Stimulated activated CD8-positive, alpha-beta memory T cell treated with anti-CD3 and anti-CD28 coated beads, Interleukin-12 subunit alpha, Interleukin-12 subunit beta, amount 100 ng/mL, for 4 hours (primary cell): ENCODE measurements around the gene PDXP.

ENCODE experiments used
- DNase-seq: peaks from one replicate; pipeline ENCODE4 v3.0.0-alpha.2; 2020; ENCODE audit warnings: low read depth

Gene PDXP

DNA sequence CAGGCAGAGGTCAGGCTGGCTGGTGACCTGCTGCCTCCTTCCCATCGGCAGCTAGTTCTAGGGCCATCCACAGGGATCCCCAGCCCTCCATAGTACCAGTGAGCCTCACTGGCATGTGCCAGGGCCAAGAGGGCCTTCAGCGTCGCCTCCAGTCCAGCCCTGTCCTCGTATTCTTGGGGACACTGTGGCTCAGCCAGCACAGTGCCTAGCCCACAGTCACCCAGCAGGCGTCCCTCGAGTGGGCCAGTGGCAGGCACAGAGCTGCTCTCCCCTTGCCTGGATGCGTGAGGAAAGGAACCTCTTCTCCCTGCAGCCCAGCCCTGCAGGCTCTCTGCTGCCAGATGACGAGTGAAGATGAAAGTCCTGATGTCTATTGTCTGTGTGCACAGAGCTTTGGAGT, 29.7 kb upstream of the PDXP start:
- no peak for DNase-seq

DNA sequence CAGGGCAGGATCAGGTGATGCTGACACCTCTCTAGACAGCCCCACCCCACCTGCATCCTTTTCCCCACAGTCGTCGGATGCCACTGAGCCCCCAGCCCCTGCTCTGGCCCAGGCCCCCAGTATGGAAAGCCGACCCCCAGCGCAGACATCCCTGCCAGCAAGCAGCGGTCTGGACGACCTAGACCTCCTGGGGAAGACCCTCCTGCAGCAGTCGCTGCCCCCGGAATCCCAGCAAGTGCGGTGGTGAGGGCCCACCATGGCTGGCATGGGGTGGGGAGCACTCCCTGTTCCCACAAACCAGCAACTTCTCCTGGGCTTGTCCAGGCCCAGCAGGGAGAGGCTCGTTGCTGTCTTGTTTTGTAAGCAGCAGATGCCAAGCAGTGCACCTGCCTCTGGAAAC, 28.6 kb upstream of the PDXP start:
- DNase-seq: no peak

DNA sequence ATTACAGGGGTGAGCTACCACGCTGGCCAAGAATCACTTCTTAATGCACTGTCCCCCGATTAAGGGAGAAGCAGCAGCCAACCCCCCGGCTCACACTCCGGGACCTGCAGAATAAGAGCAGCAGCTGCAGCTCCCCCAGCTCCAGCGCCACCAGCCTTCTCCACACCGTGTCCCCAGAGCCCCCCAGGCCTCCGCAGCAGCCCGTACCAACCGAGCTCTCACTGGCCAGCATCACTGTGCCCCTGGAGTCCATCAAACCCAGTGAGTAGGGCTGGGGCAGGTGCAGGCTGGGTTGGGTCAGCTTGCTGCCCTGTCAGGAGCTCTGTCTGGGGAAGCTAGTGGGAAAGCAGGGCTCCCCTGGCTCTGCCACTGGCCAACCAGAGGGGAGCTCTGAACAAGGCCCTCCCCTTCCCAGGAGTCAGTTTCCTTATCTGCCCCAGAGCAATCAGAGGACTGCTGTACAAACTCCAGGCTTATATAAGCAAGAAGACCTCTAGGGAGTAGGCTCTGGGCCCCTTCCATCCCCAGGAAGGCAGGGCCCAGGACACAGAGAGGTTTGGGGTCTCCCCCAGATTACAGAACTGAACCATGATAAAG, 27.6 kb upstream of the PDXP start:
- no peak for DNase-seq

DNA sequence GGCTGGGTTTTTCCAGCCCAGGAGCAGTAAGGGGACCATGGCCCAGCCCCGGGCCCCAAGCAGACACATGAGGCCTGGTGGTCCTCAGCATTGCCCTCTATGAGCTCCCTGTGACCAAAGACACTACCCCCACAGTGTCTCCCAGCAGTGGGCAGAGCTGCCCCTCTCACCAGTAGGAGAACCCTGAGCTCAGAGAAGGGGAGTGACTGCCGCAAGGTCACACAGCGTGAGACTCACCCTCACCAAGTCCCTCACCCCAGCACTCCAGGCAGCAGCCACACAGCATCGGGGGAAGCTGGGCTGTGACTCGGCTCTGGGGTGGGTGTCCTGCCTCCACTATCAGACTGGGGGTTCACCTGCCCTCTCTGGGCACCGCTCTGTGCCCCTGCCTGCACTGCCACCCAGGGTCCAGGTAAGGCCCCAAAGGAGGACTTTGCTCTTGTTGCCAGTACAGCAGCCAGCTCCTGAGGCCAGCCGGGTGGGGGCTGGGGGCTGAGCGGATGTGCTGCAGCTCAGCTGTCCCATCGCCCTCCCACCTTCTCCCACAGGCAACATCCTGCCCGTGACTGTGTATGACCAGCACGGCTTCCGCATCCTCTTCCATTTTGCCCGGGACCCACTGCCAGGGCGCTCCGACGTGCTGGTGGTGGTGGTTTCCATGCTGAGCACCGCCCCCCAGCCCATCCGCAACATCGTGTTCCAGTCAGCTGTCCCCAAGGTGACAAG, 26.9 kb upstream of the PDXP start:
- no peak for DNase-seq

DNA sequence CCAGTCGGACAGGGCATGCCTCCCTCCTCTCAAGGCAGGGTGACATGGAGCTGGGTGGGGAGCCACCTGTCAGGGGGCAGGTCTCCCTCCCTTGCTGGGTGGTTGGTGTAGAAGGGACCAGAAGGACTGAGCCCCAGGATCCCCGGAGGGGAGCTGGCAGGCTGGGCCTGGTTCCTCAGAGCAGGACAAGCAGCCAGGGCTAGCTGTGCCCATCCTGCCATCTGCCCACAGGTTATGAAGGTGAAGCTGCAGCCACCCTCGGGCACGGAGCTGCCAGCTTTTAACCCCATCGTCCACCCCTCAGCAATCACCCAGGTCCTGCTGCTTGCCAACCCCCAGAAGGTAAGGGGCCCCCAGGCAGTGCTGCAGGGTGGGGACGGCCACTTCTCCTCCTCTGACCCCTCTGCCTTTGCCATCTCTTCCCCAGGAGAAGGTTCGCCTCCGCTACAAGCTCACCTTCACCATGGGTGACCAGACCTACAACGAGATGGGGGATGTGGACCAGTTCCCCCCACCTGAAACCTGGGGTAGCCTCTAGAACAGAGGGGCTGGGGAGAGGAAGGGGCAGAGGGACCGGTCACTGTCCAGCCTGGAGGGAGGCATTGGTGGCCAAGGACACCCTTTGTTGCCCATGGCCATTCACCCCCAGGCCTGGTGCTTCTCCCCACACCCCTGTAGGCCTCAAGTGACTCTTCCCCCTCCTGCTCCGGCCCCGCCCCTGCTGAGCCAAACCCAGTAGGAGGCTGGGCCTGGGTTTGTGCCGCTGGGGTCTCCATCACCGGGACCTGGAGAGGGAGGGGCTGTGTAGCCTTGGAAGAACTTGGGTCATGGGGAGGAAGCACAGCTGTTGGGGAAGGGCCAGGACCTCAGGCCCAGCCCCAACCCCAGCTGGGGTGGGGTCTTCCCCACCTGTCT, 26.1 kb upstream of the PDXP start:
- no peak for DNase-seq

DNA sequence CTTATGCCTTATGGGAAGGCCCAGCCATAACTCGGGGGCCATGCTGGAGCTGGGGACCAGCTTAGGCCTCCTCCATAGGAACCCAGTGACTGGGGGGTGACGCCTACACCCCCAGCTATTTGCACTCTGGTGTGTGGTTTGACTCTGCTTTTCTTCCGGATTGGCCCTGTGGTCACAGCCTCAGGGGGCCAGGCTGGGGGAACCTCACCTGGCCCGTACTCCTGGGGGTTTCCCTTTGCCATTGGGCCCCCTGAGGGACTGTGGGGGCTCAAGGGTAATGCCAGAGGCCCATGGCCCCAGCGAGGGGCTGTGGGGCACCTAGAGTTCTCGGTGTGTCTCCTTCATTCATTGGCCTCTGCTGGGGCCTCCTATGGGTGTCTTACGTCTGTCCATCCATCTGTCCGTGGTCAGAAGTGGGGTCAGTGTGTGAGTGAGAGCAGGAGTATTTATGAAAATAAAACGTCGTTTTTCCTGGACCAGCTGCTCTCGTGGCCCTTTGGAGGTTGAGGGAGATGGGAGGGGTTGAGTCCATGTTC, 25.4 kb upstream of the PDXP start:
- no peak for DNase-seq

DNA sequence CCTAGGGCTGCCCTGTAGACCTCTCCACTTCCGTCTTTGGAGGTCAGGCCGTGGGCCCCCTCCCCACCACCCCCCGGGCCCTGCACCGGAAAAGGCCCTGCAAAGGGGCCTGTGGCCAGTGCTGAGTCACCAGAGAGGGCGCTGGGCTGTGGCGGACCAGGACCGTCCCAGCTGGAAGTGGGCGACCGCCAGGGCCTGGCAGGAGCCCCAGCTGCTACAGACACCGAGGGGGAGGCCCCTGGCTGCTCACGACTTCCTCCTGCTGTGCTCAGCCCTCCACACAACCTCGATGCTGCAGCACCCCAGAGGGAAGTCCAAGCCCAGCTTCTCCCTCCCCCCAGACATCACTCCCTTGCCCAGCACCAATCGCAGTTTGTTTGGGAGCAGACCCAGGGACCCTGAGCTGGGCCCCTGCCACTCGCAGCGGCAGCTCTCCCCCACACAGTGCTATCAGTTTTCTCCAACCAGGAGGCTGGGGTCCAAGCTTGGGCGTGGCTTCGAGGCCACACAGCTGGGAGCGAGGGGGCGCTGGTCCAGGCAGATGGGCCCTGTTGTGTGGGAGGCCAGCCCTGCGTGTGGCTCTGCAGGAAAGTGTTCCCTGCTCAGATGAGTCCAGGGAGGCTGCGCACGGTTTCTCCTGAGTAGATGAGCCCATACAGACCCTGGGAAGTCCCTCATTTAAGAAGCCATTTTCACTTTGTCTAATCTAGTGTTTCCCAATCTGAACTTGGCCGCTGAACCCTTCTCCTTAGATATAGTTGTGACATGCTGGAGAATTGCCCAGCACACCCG, 24.7 kb upstream of the PDXP start:
- DNase-seq: no peak

DNA sequence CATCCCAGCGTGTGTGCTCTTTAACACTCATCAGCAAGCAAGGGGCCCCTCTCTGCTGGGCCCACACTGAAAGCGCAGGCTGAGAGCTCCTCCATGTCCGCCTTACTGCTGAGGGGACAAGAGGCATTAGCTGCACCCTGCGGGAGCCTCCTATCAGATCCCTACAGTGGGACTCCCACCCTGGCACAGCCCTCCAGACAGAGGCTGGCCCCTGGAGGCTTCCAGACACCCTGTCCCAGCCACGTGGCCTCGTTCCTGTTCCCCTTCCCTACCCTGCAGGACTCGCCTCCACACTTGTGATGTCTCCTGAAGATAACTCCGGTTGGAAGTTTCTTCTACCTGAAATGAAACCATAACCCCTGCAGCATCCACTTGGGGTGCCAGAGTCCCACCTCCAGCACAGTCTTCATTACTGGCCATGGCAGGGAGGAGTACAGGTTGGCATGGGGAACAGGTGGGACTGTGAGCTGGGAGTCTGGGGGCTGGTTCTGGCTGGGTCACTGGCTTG, 24.1 kb upstream of the PDXP start:
- no peak for DNase-seq

DNA sequence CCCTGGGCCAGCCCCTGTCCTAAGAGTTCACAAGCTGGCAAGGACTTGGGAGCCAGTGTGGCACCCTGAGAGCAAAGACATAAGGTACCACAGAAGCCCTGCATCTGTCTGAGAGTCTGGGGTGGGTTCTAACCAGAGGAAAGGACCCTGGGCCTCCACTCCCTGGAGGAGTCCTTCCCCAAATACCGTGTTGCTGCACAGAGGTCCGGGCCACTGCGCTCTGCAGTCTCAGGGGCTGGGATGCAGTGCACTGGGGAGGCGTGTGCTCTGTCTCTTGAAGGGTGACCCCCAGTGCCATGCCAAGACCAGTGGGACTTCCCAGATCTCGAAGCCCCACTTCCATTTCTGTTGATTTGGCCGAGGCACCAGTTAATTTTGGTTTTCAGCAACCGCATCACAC, 23.4 kb upstream of the PDXP start:
- DNase-seq: no peak

DNA sequence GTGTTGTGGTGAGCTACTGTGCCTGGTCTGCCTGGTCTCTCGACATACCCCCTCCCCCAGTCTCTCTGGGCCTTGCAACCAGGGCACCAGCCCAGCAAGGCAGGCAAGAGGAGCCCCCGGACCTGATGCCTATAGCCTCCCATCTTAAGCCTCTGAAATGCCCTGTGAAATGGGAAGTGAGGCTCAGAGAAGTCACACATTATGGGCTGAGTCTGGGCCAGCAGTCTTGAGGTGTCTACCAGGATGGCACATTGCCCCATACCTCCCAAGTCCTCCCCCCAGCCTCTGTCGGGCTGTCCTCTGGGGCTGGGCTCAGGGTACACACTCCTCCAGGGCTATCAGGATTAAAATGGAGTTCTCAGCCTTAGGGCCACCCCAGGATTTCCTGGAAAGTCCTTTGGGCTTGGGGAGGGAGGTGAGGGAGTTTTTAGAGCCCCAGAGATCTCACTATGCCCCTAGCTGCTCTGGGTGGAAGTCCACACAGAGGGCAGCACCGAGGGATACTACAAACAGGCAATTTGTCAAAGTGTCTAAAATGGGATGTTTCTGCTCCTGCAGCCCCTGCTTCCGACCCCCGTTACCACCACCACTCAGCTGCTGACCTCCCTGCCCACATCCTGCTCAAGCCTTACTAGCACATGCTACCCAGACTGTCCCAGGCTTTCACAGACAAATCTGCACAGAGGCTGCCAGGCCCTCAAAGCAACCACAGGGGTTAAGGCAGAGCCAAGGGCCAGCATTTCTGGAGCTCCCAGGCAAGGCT, 22.2 kb upstream of the PDXP start:
- no peak for DNase-seq

DNA sequence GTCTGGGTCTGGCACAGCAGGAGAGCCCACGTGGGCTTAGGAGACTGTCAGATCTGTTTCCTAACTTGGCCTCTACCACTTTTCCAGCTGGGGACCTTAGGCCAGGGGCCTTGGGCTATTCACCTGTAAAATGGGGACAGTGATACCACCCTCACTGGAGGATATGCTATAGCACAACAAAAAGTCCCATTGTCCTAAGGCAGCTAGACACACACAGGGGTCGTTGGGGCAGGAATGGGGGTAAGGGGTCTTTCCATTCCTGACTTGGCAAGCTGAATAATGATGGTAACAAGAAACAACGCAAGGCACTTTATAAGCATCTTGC, 21.6 kb upstream of the PDXP start:
- no peak for DNase-seq

DNA sequence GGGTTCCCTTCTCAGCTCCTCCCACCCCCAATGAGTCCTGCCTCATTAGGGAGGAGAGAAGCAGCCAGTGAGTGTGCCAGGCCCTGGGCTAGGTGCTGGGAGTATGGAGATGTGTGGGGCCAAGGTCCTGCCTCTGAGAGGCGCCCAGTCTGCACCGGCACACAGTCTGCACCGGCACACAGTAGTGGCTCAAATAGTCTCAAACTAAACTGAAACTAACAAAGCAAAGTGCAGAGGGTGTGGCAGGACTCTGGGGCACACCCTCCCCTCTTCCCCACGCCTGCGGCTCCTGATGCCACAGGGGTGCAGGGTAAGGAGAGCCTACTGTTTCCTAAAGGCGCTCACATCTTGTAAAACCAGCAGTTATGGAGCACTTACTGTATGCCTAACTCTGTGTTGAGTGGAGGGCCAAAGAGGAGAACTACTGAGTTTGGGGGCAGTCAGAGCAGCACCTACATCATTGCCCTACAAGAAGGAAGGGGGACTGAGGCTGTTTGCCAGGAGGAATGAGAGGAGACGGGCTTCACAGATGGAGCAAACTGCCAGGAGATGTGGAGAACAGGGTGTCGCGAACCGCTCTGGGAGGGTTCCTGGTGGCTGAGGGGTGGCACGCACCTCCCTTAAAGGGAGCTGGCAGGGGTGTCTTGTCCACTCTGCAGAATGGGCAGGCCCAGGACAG, 20.0 kb upstream of the PDXP start:
- DNase-seq: no peak

DNA sequence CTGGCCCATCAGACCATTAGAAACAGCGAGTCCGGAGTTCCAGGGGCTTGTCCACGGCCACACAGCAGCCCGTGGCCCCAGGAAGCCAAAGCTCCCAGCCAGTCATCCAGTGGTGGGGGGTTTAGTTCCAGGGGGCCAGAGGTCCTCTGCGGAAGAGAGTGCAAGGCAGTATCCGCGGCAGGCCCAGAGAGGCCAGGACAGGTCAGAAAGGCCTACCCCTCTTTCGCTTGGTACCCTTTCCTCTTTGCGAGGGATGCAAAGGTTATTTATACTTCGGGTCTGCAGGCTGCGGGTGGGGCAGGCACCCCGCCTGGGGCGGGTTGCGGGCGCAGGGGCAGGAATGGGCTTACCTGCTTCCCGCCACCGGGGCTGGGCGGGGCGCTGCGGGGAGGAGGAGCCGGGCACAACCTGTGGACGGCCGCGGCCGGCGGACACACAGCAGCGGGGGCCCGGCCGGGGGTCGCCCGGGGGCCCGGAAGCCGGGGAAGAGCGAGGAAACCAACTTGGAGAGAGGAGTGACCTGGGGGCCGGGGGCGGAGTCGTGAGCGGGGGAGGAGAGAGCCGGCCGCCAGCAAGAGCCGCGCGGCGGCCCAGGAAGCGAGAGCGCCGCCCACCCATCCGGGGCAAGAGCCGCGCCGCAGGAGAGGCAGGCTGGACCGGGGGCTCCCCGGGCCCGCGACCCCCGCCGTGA, 19.3 kb upstream of the PDXP start, which contains the start of gene SH3BP1:
TSS of gene SH3BP1 (plus strand) at position 600 of the 691 bp plus-strand sequence. CDS start 119 bp downstream, outside the sequence.
- DNase-seq: peak; percentile 50

DNA sequence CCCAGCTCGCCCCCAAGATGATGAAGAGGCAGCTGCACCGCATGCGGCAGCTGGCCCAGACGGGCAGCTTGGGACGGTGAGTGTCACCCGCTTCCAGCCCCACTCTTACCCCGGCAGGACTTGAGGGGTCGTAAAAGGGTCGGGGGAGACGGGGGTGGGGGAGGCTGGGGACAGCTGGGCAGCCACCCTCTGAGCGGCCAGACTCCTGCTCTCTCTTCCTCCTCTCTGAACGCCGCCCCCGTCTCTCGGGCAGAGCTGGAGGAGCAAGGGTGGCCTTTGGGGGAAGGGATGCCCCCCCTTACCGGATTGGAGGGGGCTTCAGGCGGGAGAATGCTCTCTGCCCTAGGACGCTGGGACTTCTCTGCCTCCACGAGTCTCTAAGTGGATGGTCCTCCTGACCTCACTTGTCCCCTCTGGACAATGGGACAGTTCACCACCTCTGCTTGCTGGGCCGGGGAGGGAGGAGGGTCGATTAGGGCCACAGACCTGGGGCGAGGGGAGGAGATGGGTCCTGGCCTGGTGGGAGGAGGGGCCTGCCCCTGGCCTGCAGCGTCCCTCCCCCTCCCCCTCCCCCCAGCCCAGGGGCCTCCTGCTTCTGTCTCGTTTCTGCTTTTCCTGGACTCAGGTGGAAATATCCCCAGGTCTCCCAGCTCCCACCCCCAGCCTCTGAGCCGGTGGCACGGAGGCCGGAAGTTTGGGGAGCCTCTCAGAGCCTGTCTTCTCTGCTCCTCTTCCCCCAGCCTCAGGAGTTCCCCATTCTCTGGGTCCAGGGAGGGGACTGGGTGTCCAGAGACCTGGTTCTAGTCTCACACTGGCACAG, 18.5 kb upstream of the PDXP start:
- DNase-seq: no peak

DNA sequence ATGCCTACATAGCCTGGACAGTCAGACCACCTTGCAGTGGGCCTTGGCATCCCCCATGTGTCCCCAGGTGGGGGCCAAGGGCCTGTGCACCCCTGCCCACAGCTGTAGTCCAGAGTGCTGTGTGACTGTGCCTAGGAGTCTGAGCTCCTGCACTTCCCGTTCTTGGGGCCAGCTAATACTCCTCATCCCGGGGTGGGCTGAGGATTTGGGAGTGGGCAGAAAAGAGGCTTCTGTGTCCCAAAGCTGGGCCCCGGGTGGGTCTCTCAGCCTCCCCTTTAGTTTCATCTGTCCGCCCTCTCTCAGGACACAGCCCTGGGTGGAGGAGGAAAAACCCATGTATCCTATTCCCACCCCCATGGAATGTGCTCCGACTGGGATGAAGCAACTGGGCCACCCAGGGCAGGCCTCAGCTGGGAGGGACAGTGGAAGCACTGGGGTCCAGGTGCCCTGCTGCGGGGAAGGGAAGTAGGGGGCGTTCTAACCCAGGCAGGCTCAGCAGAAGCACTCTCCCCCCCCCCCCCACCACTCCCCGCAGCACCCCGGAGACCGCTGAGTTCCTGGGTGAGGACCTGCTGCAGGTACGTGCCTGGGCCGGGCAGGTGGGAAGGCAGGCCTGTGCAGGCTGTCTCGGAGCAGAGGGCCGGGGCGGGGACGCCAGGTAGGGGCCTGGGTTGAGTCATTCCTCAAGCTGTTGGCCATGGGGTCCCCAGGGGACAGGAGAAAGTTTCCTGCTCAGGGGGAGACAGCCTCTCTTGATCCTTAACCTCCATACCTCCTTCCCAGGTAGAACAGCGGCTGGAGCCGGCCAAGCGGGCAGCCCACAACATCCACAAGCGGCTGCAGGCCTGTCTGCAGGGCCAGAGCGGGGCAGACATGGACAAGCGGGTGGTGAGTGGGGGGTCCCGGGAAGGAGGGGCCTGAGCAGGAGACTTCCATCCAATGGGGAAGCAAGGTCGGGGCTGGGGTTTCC, 17.6 kb upstream of the PDXP start:
- no peak for DNase-seq

DNA sequence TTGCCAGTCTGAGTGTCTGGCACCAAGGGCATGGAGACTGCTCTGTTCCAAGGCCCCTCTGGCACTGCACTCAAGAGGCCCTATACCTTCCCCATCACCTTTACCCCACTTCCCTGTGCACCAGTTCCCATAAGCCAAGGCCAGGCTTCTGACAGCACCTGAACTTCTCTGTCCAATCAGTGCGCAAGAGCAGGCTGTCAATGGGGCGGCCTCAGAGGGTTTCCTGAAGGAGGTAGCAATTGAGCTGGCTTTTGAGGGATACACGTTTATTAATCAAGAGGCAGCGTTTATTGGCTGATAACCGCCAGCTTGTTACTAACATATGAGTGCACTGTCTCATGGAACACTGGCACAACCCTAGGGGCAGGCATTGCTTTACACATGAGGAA, 17.0 kb upstream of the PDXP start:
- DNase-seq: no peak

DNA sequence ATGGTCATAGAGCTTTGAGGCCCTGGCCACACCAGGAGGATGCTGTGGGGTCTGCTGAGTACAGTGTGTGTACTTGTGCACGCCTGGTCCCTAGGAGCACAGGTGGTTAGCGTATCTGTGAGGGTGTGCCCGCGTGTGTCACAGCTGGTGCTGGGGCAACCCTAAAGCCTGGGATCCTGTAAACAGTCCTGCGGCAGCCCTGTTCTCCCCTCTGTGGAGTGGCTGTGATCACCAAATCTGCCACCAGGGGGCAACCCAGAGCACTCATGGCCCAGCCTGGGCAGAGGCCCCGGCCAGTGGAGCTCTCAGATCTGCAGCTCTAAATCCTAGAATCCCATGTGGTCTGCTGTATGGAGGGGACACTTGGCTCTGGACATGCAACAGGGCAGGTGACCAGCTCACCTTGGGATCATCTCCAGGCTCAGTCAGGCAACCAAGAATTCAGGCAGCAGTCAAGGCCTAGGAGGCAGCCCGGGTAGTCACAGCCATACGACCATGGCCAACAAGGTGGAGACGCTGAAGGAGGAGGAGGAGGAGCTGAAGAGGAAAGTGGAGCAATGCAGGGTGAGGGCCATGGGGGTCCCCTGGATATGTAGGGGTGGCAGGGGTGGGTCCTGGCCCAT, 15.2 kb upstream of the PDXP start:
- DNase-seq: peak; percentile 64
